Measurements from ENCODE around the gene GSG1.
A peak's percentile ranks its signal among the peaks of the same experiment; 100 is the strongest.
"Not testable (repeated sequence)": the region's sequence is repeated elsewhere in the genome, so short reads cannot be mapped to it uniquely, and the experiment has no call there.

Gene GSG1

DNA sequence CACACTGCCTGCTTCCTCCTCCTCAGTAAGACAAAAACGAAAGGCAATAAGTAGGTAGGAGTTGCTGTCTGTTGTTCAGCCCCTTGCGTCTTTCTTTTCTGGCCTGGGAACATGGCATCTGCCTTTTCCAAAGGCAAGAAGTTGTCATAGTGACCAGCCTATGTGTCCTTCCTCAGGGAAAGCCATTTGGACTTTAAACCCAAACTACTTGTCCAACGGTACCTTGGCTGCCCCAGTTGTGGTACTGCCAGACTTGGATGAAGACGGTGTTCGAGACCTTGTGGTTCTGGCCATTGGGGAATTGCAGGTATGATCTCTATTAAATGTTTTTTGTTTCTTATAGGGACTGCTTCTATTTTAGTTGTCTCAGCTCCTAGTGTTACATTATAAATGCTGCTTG, 40.8 kb downstream of the GSG1 start:
- DNase-seq (ENCODE audit: low read depth in 2 of 2) = no peak

DNA sequence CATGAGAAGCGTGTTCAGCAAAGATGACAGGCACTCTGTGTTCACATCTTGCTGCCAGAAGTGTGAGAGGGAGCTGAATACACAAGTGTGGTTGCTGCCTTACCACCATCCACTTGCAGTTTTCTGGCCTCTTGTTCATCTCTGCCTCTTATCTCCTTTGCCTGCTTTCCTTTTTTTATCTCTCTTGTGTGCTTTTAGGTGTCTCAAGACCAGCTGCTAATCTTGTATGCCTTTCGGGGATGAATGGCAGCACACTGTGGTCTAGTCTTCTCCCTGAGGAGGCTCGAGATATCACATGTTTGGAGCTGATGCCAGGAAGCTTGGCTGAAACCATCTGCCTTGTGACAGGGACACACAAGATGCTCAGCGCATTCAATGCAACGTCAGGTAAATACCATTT, 42.1 kb downstream of the GSG1 start:
- DNase-seq (ENCODE audit: low read depth in 2 of 2) = no peak

DNA sequence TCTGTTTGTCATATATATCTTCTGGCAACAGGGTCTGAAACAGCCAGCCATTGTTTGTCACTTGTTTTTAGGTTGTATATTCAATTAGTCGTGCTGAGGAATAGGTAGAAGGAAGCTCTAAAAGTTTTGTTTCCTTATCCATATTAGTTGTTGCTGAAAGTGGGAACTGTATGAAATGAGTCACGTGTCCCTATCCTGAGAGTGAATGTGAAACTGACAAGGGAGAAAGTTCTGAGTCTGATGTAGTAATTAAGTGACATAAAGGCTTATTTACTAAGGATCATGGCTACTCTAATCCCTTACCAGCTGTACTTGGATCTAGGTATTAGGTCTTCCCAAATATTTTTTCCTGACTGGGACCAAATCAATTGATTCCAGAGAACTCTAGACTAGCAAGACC, 42.9 kb downstream of the GSG1 start:
- no peak for DNase-seq (ENCODE audit: low read depth in 2 of 2)

DNA sequence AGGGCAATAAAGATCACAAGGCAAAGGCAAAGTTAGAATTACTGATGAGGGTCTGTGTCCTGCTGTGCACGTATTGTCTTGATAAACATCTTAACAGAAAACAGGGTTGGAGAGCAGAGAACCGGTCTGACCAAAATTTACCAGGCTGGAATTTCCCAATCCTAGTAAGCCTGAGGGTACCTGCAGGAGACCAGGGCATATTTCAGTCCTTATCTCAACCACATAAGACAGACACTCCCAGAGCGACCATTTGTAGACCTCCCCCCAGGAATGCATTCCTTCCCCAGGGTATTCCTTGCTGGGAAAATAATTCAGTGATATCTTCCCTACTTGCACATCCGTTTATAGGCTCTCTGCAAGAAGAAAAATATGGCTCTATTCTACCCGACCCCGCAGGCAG, 49.9 kb downstream of the GSG1 start:
- DNase-seq (ENCODE audit: low read depth in 2 of 2) = not testable (repeated sequence)

DNA sequence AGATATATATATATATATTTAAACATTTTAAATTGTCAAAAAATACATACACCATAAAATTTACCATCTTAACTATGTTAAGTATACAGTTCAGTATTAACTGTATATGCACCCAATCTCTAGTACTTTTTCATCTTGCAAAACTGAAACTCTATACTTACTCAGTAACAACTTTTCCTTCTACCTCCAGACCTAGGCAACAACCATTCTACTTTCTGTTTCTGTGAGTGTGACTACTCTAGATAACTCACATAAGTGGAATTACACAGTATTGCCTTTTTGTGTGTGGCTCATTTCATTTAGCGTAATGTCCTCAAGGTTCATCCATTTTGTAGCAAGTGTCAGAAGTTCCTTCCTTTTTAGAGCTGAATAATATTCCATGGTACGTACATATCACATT, 51.0 kb downstream of the GSG1 start:
- DNase-seq (ENCODE audit: low read depth in 2 of 2) = no peak

DNA sequence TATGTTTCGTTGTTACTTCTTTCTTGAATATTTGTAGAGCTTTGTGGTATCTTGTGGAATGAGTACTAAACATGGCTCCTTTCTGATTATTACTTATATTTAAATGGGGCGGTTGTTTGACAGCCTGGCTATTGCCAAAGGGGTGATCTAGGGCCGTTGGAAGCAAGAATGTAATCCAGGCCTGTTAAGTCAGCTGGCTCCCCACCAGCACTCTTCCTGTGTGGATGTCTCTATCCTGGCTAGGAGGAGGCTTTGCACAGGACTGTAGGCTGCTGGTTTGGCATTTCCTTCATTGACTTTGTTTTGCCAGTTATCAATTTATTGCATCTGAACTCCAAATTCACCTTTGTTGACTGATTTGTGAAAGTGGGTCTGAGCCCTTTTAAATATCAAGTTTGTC, 53.7 kb downstream of the GSG1 start:
- no peak for DNase-seq (ENCODE audit: low read depth in 2 of 2)

DNA sequence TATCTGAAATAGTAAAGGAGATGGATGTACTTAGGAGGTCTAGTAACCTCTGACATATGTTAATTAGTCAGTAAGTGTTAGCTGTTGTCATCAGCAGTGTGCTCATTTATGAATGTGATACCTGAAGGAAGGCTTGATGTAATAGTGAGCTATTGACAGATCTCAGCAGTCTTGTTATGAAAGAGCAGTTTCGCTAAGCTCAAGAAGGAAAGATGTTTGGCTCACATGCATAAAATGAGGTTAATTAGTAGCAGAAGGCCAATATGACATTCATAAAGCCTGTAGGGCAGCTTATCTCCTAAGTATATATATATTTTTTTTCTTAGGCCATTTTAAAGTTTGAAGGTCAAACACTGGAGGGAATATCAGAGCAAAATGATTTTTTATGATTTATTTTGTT, 56.5 kb downstream of the GSG1 start:
- no peak for DNase-seq (ENCODE audit: low read depth in 2 of 2)

DNA sequence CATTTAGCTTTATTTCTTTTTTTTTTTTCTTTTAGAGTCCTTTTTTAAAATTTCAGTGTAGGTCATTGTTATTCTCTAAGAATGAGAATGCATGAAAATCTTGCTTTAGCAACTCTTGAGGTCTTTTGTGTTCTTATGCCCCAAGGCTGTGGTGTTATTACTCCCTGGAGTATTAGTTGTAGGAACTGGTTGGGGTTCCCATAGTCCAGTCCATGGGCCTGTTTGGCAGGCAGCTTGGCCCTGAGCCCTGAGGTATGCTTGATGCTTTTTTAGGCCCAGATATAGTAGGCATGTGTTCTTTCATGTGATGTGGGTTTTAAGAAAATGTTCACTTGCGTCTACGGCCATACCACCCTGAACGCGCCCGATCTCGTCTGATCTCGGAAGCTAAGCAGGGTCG, 57.7 kb downstream of the GSG1 start:
- DNase-seq (ENCODE audit: low read depth in 2 of 2) = no peak

DNA sequence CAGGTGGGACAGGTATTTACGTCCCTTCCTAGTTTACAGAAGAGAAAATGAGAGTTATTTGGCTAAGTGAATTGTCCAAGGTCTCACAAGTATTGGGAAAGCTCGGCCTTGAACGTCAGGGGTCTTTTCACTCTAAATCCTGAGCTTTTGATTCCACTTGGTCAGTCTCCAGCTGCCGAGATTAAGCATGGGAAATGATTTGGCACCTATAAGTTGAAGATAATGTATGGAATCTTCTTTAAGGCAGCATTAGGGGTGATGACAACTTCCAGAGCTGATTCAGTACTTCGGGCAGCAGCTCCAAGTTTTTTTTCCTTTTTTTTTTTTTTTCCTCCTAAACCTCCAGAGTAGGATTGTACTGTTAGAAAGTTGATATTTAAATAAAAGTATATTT, 58.6 kb downstream of the GSG1 start:
- no peak for DNase-seq (ENCODE audit: low read depth in 2 of 2)

DNA sequence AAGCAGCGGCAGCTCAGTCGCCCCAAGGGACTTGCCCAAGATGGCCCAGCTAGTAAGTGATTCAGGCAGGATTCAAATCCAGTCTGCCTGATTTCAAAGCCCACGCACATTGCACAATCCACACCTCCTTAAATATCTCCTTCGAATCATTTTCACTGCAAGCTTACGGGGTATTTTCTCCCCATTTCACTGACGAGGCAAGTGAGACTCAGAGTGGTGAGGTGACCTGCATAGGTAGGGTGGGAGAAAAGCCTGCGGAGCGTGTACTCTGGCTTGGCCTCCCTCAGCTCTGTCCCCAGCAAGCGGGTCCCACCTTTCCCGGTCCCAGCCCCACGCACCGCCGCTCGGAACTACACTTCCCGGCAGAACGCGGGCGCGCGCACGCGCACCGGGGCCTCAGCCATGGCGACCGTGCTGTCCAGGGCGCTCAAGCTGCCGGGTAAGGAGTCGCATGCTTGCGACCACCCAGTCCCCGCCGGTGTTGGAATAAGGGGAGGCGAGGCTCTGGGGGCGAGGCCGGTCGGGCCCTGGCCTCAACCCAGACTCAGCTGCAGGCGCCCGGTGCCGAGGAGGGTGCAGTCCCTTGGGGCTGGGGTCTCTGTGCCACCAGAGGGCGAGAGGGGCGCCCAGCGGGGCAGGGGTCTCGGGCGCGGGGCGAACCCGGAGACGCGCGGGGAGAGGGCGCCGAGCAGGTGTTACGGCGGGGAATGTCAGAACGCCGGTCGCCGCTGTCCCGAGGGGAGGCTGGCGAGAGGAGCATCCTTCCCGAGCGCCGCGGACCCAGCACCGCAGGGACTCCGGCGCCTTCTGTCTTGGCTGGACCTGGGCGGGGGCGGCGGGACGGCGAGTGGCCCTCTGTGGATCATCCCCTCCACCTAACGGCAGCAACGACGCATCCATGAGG, 59.2 kb downstream of the GSG1 start, which contains the start of gene FAM234B:
Gene FAM234B, plus strand, starts transcription at position 380 of the 904 bp plus-strand sequence. Its CDS starts 23 bp downstream, at position 403.
- peak; percentile 25 to 55 for DNase-seq (ENCODE audit: low read depth in 2 of 2)

DNA sequence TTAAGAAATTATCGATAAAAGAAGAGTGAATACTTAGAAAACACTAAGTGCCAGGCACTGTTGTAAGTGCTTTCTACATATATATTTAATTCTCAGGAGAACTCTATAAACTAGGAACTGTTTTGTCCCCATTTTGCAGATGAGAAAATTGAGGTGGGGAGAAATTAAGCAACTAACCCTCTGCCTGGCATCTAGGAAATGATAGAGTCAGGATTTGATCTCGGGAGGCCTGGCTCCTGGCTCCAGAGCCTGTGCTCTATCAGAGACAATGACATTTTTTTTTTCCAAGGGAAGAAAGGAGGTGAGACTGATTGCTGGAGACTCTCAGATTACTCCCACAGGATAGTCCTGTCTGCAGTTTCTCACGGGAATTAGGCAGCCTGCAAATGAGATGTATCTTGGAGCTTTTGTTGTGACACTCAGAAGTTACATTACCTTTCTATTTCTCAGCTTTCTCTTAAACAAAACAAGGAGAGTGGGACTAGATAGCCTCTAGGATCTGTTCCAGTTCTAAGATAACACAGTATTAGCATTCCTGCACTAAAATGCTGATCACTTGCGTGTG, 60.7 kb downstream of the GSG1 start:
- DNase-seq (ENCODE audit: low read depth in 2 of 2) = no peak

DNA sequence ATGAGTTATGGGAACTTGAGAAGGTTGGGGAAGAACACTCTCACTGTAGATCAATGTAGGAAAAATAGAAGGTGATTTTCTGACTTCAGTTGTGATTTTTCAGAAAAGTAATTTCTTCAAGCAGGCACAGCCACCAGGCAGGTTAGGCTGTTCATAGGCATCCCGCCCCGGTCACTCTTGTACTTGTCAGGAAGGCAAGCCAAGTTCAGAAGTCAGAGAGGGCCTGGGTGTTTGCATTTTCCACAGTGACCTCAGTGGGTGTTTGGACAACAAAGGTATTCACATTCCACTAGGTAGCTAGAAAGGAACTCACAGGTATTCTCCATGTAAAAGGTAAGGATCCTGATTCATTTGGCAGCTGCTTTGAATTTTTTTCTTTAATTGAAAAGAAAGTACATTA, 62.2 kb downstream of the GSG1 start:
- DNase-seq (ENCODE audit: low read depth in 2 of 2) = no peak

DNA sequence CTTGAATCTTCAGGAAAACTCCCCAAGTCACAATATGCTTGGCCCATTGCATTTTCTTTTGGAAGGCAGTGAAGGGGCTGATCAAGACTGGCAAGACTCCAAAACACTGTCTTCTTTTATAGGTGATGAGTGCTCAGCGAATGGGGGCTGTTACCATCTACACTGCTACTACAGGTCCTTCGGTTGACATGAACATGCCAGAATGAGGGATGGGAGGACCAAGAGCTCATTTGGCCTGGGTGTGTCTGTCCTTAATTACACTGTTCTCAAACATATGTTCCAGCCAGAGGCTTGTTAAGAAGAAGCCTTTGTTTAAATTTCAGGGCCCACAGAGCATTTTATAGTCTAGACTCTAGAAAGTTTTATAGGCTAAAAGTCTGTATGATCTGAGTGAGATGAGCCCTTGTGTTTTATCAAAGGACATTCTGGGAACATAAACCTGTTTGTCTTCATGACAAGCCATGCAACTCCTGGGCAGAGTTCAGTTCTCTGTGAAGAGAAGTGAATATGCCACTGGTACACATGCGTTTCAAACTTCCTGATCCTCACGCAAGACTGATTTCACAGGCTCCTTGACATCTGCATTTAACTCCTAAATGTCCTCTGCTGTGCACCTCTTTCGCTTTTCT, 64.0 kb downstream of the GSG1 start:
- no peak for DNase-seq (ENCODE audit: low read depth in 2 of 2)

DNA sequence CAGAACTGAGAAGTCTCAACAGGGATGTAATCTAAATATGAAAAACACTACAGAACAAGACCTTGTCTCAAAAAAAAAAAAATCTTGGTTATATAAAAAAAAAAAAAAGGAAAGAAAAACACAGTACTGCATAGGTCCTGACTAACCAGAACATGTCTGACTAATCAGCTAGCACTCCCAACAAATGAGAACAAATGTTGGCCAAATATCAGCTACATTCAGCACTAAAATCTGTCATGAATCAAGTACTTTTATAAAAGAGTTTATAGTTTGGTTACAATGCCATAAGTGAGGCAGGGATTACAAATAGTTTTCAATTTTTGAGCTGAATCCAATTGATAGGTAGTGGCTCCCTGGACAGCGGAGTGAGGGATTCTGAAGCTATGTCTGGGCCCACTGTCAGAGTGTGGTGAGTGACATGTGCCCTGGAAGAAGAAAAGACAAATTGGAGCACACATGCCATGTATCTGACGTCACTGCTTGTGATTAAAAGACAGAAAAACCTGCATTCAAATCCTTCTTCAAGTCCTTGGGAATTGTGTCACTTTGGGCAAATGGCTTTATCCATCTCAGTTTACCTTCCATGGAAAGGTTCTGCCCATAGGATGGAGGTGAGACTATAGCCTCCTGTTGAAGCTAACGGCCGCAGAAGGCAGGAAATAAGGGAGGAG, 64.8 kb downstream of the GSG1 start:
- DNase-seq (ENCODE audit: low read depth in 2 of 2) = no peak

DNA sequence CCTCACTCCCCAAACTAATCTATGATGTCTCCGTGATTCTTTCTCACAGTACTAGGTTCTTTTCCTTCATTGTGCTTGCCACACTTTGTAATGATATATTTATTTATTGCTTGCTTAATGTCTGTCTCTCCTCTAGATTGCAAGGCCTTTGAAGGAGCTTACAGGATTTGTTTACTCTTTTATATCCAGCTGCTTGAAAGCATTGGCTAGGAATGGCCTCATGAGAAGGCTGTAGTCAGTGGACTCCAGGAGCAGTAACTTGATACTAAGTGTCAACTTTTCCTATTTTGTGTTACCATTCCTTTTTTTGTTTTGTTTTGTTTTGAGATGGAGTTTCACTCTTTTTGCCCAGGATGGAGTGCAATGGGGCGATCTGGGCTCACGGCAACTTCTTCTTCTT, 66.6 kb downstream of the GSG1 start:
- DNase-seq (ENCODE audit: low read depth in 2 of 2) = no peak

DNA sequence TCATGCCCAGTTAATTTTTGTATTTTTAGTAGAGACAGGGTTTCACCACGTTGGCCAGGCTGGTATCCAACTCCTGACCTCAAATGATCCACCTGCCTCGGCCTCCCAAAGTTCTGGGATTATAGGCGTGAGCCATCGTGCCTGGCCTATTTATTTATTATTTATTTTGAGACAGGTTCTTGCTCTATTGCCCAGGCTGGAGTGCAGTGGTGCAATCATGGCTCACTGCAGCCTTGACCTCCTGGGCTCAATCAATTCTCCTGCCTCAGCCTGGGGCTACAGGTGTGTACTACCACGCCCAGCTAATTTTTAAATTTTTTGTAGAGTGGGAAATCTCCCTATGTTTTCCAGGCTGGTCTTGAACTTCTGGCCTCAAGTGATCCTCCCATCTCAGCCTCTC, 68.1 kb downstream of the GSG1 start:
- not testable (repeated sequence) for DNase-seq (ENCODE audit: low read depth in 2 of 2)
